ENCODE measurements around the gene TMEM214. TPM values are rescaled to one million over a fixed set of nuclear protein-coding genes. Genes with fewer than 3 reads are reported as not detected.
A peak's percentile ranks its signal among the peaks of the same experiment; 100 is the strongest.

TMEM214 gene, protein sequence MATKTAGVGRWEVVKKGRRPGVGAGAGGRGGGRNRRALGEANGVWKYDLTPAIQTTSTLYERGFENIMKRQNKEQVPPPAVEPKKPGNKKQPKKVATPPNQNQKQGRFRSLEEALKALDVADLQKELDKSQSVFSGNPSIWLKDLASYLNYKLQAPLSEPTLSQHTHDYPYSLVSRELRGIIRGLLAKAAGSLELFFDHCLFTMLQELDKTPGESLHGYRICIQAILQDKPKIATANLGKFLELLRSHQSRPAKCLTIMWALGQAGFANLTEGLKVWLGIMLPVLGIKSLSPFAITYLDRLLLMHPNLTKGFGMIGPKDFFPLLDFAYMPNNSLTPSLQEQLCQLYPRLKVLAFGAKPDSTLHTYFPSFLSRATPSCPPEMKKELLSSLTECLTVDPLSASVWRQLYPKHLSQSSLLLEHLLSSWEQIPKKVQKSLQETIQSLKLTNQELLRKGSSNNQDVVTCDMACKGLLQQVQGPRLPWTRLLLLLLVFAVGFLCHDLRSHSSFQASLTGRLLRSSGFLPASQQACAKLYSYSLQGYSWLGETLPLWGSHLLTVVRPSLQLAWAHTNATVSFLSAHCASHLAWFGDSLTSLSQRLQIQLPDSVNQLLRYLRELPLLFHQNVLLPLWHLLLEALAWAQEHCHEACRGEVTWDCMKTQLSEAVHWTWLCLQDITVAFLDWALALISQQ
- total RNA-seq (100 to 1,000 TPM in 2 of 5 donors, 10 to 100 TPM in 3; 30.1 to 206 (median 89.5) TPM), polyA plus RNA-seq (10 to 100 TPM; 17.1 to 35.1 (median 28.1) TPM)
- long read RNA-seq, donor 1, partial matches to known transcripts, result 12 of 15 reads
- long read RNA-seq, donor 1, other reads (novel, unspliced or antisense), result 0 of 15 reads
- long read RNA-seq, donor 2, transcript TMEM214-201 (17 exons, 2,990 nt), result major isoform, 7 of 10 reads
- long read RNA-seq, donor 2, partial matches to known transcripts, result 0 of 10 reads
- long read RNA-seq, donor 2, other reads (novel, unspliced or antisense), result 0 of 10 reads
- long read RNA-seq, donor 3, partial matches to known transcripts, result 0 of 4 reads
- long read RNA-seq, donor 3, other reads (novel, unspliced or antisense), result 0 of 4 reads
- long read RNA-seq, donor 4, partial matches to known transcripts, result 0 of 3 reads
- long read RNA-seq, donor 4, other reads (novel, unspliced or antisense), result 0 of 3 reads
- long read RNA-seq, donor 5, partial matches to known transcripts, result 9 of 15 reads
- long read RNA-seq, donor 5, other reads (novel, unspliced or antisense), result 0 of 15 reads
- long read RNA-seq, donor 6, result 0 reads
- long read RNA-seq, donor 7, transcript TMEM214-208 (3 exons, 1,967 nt), result major isoform, 6 of 27 reads
- long read RNA-seq, donor 7, partial matches to known transcripts, result 15 of 27 reads
- long read RNA-seq, donor 7, other reads (novel, unspliced or antisense), result 0 of 27 reads
- long read RNA-seq, donor 8, partial matches to known transcripts, result 0 of 7 reads
- long read RNA-seq, donor 8, other reads (novel, unspliced or antisense), result 0 of 7 reads
- long read RNA-seq, donor 9, partial matches to known transcripts, result 6 of 14 reads
- long read RNA-seq, donor 9, other reads (novel, unspliced or antisense), result 0 of 14 reads
- long read RNA-seq, donor 10, partial matches to known transcripts, result 0 of 1 reads
- long read RNA-seq, donor 10, other reads (novel, unspliced or antisense), result 0 of 1 reads

GRCh38 chr2:27032495-27033252 lies at the start of gene TMEM214:
Gene TMEM214 (plus strand): TSS chr2:27032965. CDS start chr2:27033016, 51 bp downstream.
- peaks cover 9 to 40% (median 30%) of the 10 kb centered on the region in 4 donors for H3K4me1 ChIP-seq
- peak within 1 kb of the TSS; percentile 78 to 99 (median 88) for H3K4me3 ChIP-seq
- TF ChIP-seq POLR2AphosphoS5 (IDR thresholded peaks at IDR 0.05) (peak; percentile 80 to 96 (median 80)), POLR2A (IDR thresholded peaks at IDR 0.05) (peak in 1 of 4 donors; percentile 50), EP300 (IDR thresholded peaks at IDR 0.05) (no peak)
- TF ChIP-seq, protein P1, sequence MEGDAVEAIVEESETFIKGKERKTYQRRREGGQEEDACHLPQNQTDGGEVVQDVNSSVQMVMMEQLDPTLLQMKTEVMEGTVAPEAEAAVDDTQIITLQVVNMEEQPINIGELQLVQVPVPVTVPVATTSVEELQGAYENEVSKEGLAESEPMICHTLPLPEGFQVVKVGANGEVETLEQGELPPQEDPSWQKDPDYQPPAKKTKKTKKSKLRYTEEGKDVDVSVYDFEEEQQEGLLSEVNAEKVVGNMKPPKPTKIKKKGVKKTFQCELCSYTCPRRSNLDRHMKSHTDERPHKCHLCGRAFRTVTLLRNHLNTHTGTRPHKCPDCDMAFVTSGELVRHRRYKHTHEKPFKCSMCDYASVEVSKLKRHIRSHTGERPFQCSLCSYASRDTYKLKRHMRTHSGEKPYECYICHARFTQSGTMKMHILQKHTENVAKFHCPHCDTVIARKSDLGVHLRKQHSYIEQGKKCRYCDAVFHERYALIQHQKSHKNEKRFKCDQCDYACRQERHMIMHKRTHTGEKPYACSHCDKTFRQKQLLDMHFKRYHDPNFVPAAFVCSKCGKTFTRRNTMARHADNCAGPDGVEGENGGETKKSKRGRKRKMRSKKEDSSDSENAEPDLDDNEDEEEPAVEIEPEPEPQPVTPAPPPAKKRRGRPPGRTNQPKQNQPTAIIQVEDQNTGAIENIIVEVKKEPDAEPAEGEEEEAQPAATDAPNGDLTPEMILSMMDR (IDR thresholded peaks at IDR 0.05), result no peak
- WGBS, 5 donors, result 0 to 1% (median 0%) methylated on average over 36 to 76 of the region's 76 CpGs
- H3K27me3 ChIP-seq, result no peaks in the 10 kb centered on the region
- DNase-seq, result peak; percentile 92 to 95
- peak within 1 kb of the TSS; percentile 85 to 96 (median 88) for H3K27ac ChIP-seq
- no peaks in the 10 kb centered on the region for H3K9me3 ChIP-seq
- H3K36me3 ChIP-seq, result peaks cover 27 to 43% (median 41%) of the 10 kb centered on the region in 4 donors
- intact Hi-C loops (cut with DNase I; ENCODE audit: low total_unique reads), result loop anchor here (10.0 kb wide), 1 partner anchor 52 kb away; the partner anchor contains the start of gene KHK

GRCh38 chr2:26983746-26984145 lies 49.0 kb upstream of the TMEM214 start:
- Histone ChIP-seq H3K4me3 (no peak overlapping the region), H3K9me3 (no peaks in the 10 kb centered on the region), H3K27me3 (no peaks in the 10 kb centered on the region), H3K4me1 (peaks cover 18 to 42% (median 30%) of the 10 kb centered on the region in 4 donors), H3K36me3 (peaks cover 0 to 4% (median 0%) of the 10 kb centered on the region in 4 donors), H3K27ac (no peak overlapping the region)
- DNase-seq, result no peak
- intact Hi-C loops (cut with DNase I; ENCODE audit: low total_unique reads), result no loop called here
- 67 to 86% (median 77%) methylated on average over 3 of the region's 3 CpGs for WGBS, 5 donors
- TF ChIP-seq POLR2A (IDR thresholded peaks at IDR 0.05), result no peak
- TF ChIP-seq, protein P1 (IDR thresholded peaks at IDR 0.05), result no peak
- TF ChIP-seq EP300 (IDR thresholded peaks at IDR 0.05), result no peak
- TF ChIP-seq POLR2AphosphoS5 (IDR thresholded peaks at IDR 0.05), result no peak

- intact Hi-C loops (cut with DNase I; ENCODE audit: low total_unique reads), result no loop called here
- no peaks in the 10 kb centered on the region for H3K27me3 ChIP-seq
- peaks cover 17 to 26% (median 22%) of the 10 kb centered on the region in 4 donors for H3K4me1 ChIP-seq
- 95 to 97% (median 96%) methylated on average over 4 of the region's 4 CpGs for WGBS, 5 donors
- no peak for DNase-seq
- no peak overlapping the region for H3K27ac ChIP-seq
- H3K4me3 ChIP-seq, result no peak overlapping the region
- peaks cover 0 to 4% (median 0%) of the 10 kb centered on the region in 4 donors for H3K36me3 ChIP-seq
- TF ChIP-seq EP300 (IDR thresholded peaks at IDR 0.05) (no peak), POLR2A (IDR thresholded peaks at IDR 0.05) (no peak), POLR2AphosphoS5 (IDR thresholded peaks at IDR 0.05) (no peak)
- TF ChIP-seq, protein P1 (IDR thresholded peaks at IDR 0.05), result no peak
- no peaks in the 10 kb centered on the region for H3K9me3 ChIP-seq
Measured at GRCh38 chr2:26985807-26986206, 47.0 kb upstream of the TMEM214 start.

Data from stomach (tissue), 19 donors.